Natural killer cell (primary cell): ENCODE results near the gene SPRTN. TPM values are rescaled to one million over a fixed set of nuclear protein-coding genes. Genes with fewer than 3 reads are reported as not detected.

ENCODE experiments used
- ATAC-seq, 3 donors: fragments of 150-1000 bp in 2 of 3; fragments of 200-7000 bp in 1 of 3; cut with Tn5 transposase; 1 replicate in 1 of 3; 2 replicates in 2 of 3; pipeline ENCODE4 v1.10.0; 2021; ENCODE audit warnings: mild to moderate bottlenecking in 2 of 3, moderate library complexity in 2 of 3
- DNase-seq, 2 donors: peaks; one replicate each; pipeline versions ENCODE4 v3.0.0 to v3.0.0-alpha.2; 2013 to 2021; ENCODE audit warnings: mixed read lengths in 1 of 2
- H3K27ac ChIP-seq: one replicate; pipeline ENCODE4 v1.5.1; 2013; ENCODE audit warnings: mild to moderate bottlenecking, low read length
- H3K27me3 ChIP-seq: one replicate; pipeline ENCODE4 v1.6.1; 2013; ENCODE audit warnings: low read length; ENCODE audit not compliant: control insufficient read depth, insufficient read depth
- H3K36me3 ChIP-seq: one replicate; pipeline ENCODE4 v1.6.1; 2013; ENCODE audit warnings: low read length; ENCODE audit not compliant: control insufficient read depth, insufficient read depth
- H3K4me1 ChIP-seq: one replicate; pipeline ENCODE4 v1.6.1; 2013; ENCODE audit warnings: low read length; ENCODE audit not compliant: control insufficient read depth, insufficient read depth
- H3K4me3 ChIP-seq: one replicate; pipeline ENCODE4 v1.5.1; 2013; ENCODE audit warnings: low read length
- H3K9me3 ChIP-seq: one replicate; pipeline ENCODE4 v1.6.1; 2013; ENCODE audit warnings: low read length; ENCODE audit not compliant: control insufficient read depth, insufficient read depth
- H3K27ac Mint-ChIP-seq, 2 donors: one replicate each; pipeline ENCODE4 v1.8.0; 2022; ENCODE audit warnings: mild to moderate bottlenecking in 2 of 2, mixed read lengths in 2 of 2, moderate library complexity in 1 of 2
- H3K27me3 Mint-ChIP-seq, 2 donors: one replicate each; pipeline ENCODE4 v1.8.0; 2022; ENCODE audit warnings: low read depth in 2 of 2, mixed read lengths in 2 of 2
- H3K36me3 Mint-ChIP-seq: one replicate; pipeline ENCODE4 v1.8.0; 2022; ENCODE audit warnings: mixed read lengths
- H3K4me1 Mint-ChIP-seq, 2 donors: one replicate each; pipeline ENCODE4 v1.8.0; 2022; ENCODE audit warnings: mixed read lengths in 2 of 2
- H3K4me3 Mint-ChIP-seq: one replicate; pipeline ENCODE4 v1.8.0; 2022; ENCODE audit warnings: mild to moderate bottlenecking, moderate library complexity, mixed read lengths
- H3K9me3 Mint-ChIP-seq, 2 donors: one replicate each; pipeline ENCODE4 v1.8.0; 2022; ENCODE audit warnings: mixed read lengths in 2 of 2
- WGBS: methylation state at CpG from one replicate; pipeline ENCODE4 v1.1.7; 2013; ENCODE audit warnings: missing lambda C conversion rate; ENCODE audit not compliant: insufficient coverage; 5-methylcytosine and 5-hydroxymethylcytosine counted together
- intact Hi-C: fragments of 100-400 bp; cut with micrococcal nuclease; formaldehyde crosslinking; loops from one replicate; pipeline ENCODE4 v1.14.2; 2022
- total RNA-seq, 4 donors: library from RNA; stranded (reverse); fragments of 120-200 nt in 1 of 4; gene quantifications; one replicate each; pipeline versions ENCODE4 v1.2.3 to v1.2.4, GENCODE V29; 2013 to 2022
- TF ChIP-seq, protein P1 (sequence below): fragments of 200-600 bp; IDR thresholded peaks from one replicate; pipeline ENCODE4 v1.8.0; 2022; ENCODE audit warnings: antibody characterized with exemption

The SPRTN gene
- total RNA-seq, 3 donors from 2014 or later (not counting 1 experiment from before 2014, with no cell fraction given): 31.1 to 42.6 (median 36.6) TPM

- Mint-ChIP-seq H3K27ac (no peak overlapping the region), H3K9me3 (no peaks in the 10 kb centered on the region)
Observed at GRCh38 chr1:231357187-231357772, 19.2 kb downstream of the SPRTN start.

GRCh38 chr1:231357831-231358354 lies 19.8 kb downstream of the SPRTN start:
- Histone ChIP-seq H3K27me3 (no peaks in the 10 kb centered on the region), H3K9me3 (no peaks in the 10 kb centered on the region), H3K4me1 (no peaks in the 10 kb centered on the region), H3K36me3 (peaks cover 11% of the 10 kb centered on the region), H3K27ac (no peak overlapping the region), H3K4me3 (no peak overlapping the region)
- ATAC-seq: peak; percentile 84 to 89 (median 84)
- WGBS: 40% methylated on average over 3 of the region's 4 CpGs
- Mint-ChIP-seq H3K4me1 (peaks cover 6 to 13% of the 10 kb centered on the region in 2 donors), H3K36me3 (peaks cover 2% of the 10 kb centered on the region), H3K27me3 (no peaks in the 10 kb centered on the region), H3K4me3 (no peak overlapping the region), H3K27ac (no peak overlapping the region), H3K9me3 (no peaks in the 10 kb centered on the region)
- DNase-seq: peak in 1 of 2 donors; percentile 75
- TF ChIP-seq, protein P1, sequence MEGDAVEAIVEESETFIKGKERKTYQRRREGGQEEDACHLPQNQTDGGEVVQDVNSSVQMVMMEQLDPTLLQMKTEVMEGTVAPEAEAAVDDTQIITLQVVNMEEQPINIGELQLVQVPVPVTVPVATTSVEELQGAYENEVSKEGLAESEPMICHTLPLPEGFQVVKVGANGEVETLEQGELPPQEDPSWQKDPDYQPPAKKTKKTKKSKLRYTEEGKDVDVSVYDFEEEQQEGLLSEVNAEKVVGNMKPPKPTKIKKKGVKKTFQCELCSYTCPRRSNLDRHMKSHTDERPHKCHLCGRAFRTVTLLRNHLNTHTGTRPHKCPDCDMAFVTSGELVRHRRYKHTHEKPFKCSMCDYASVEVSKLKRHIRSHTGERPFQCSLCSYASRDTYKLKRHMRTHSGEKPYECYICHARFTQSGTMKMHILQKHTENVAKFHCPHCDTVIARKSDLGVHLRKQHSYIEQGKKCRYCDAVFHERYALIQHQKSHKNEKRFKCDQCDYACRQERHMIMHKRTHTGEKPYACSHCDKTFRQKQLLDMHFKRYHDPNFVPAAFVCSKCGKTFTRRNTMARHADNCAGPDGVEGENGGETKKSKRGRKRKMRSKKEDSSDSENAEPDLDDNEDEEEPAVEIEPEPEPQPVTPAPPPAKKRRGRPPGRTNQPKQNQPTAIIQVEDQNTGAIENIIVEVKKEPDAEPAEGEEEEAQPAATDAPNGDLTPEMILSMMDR: peak; percentile 89
- intact Hi-C loops: loop anchor here (1.0 to 5.0 kb wide), 3 partner anchors 194 to 246 kb away; no protein-coding TSS in a partner anchor

More at GRCh38 chr1:231357187-231357772, 19.2 kb downstream of the SPRTN start:
- DNase-seq (no peak), ATAC-seq (no peak)
- H3K9me3 ChIP-seq: no peaks in the 10 kb centered on the region
- Mint-ChIP-seq H3K27me3 (no peaks in the 10 kb centered on the region), H3K4me1 (peaks cover 6 to 13% of the 10 kb centered on the region in 2 donors), H3K4me3 (no peak overlapping the region), H3K36me3 (peaks cover 7% of the 10 kb centered on the region)
- no peak overlapping the region for H3K27ac ChIP-seq
- H3K4me1 ChIP-seq: no peaks in the 10 kb centered on the region
- WGBS: 83% methylated on average over 8 of the region's 10 CpGs
- no peaks in the 10 kb centered on the region for H3K27me3 ChIP-seq
- TF ChIP-seq, protein P1: no peak
- H3K36me3 ChIP-seq: peaks cover 17% of the 10 kb centered on the region
- no peak overlapping the region for H3K4me3 ChIP-seq
- intact Hi-C loops: loop anchor here (5.0 kb wide), 1 partner anchor 195 kb away; no protein-coding TSS in a partner anchor

DNA sequence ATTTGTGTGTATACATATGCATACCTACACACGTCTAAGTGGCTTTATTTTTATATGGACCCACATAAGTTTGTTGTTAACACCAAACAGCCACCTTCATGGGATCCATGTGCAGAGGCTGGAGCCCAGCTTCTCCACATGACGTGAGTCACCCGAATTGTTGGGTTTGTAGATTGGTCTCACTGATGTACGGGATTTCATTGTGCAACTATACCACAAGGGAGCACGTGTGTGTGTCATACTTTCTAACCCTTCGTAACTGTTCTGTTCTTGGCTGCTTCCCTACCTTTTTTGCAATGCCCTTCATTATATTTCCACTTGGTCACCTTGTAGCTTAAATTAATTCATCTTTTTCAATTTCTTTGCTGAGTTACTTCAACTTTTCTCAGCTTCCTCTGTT lies 21.0 kb downstream of the SPRTN start:
- H3K27me3 ChIP-seq: no peaks in the 10 kb centered on the region
- intact Hi-C loops: loop anchor here (5.0 kb wide), 1 partner anchor 193 kb away; no protein-coding TSS in a partner anchor
- H3K27ac ChIP-seq: no peak overlapping the region
- H3K4me3 Mint-ChIP-seq: no peak overlapping the region
- no peaks in the 10 kb centered on the region for H3K36me3 Mint-ChIP-seq
- H3K9me3 ChIP-seq: no peaks in the 10 kb centered on the region
- no peaks in the 10 kb centered on the region for H3K4me1 ChIP-seq
- H3K27ac Mint-ChIP-seq: no peak overlapping the region
- no peak overlapping the region for H3K4me3 ChIP-seq
- H3K4me1 Mint-ChIP-seq: peaks cover 6 to 13% of the 10 kb centered on the region in 2 donors
- no peak for DNase-seq
- peak in 1 of 3 donors; percentile 55 for ATAC-seq
- H3K36me3 ChIP-seq: peaks cover 6% of the 10 kb centered on the region
- H3K9me3 Mint-ChIP-seq: no peaks in the 10 kb centered on the region
- TF ChIP-seq, protein P1: no peak
- H3K27me3 Mint-ChIP-seq: no peaks in the 10 kb centered on the region
- 90% methylated on average over 5 of the region's 6 CpGs for WGBS
